Measurements from ENCODE around the gene LY6G5B.
"Not testable (repeated sequence)": the region's sequence is repeated elsewhere in the genome, so short reads cannot be mapped to it uniquely, and the experiment has no call there.

The LY6G5B gene

GRCh38 chr6:31691564-31692108 is 21.9 kb downstream of the LY6G5B start:
- no peak for DNase-seq

GRCh38 chr6:31692353-31692752 is 22.6 kb downstream of the LY6G5B start:
- no peak for DNase-seq

GRCh38 chr6:31692886-31693285 is 23.1 kb downstream of the LY6G5B start:
- DNase-seq, result no peak

- no peak for DNase-seq
Observed at GRCh38 chr6:31693535-31693934, 23.8 kb downstream of the LY6G5B start.

- peak; percentile 17 for DNase-seq
Observed at GRCh38 chr6:31697555-31697954, 27.8 kb downstream of the LY6G5B start.

DNA sequence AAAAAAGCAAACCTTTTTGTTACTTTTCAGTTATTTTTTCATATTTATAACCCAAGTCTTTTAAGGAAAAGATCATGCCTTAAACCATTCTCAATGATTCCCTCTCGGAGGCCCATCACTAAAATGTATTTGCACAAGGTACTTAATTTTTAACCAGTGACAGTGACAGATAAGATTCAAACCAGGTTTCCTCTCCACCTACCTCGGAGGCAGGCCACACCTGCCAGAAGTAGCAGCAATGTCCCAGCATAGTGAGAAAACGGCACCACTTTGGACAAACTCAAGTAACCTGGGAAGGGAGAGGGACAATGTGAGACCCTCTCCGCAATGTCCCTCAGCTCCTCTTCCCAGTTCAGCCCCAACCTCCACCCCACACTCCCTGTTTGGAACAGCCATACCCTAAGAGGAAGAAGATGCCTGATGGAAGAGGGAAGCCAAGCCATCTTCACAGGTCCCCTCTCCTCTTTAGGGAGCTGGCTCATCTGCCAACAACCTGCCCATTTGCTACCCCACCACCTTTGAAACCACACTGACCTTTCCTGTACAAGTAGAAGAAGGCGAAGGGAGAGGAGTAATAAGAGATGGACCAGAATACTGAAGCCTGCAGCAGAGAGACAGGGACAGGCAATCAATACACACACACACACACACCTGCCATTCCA is 31.1 kb downstream of the LY6G5B start:
- DNase-seq, result no peak

DNA sequence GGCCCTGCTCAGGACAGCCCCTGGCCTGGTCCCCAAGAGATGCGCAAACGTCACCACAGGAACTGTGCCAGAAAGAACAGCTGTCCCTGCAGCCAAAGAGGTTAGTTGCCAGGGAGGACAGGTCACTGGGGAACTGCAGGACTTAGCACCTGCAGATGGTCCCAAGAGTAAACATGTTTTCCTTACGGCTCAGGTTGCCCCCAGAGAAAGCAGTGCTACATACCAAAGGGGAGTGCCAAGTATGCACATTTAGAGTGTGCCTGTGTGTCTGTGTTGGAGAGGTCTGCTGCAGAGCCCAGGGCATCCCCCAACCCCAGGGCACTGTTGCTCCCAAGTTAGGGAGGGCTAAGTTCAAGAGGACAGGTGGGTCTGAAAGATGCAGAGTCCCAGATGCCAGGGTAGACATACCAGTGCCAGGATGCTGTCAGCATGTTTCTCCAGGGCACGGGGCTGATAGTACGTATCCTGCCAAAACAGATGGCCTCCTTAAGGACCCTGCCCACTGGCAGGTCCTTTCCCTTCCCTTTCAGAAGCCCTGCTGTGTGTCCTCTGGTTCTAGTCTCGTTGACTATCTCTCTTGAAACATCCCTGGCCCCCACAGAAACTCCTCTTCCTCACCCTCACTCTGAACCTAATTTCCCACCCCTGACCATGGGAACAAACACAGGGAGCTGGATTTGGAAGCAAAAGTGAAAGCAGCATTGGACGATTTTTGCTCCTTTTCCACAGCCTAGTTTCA is 32.1 kb downstream of the LY6G5B start:
- peak; percentile 70 for DNase-seq

DNA sequence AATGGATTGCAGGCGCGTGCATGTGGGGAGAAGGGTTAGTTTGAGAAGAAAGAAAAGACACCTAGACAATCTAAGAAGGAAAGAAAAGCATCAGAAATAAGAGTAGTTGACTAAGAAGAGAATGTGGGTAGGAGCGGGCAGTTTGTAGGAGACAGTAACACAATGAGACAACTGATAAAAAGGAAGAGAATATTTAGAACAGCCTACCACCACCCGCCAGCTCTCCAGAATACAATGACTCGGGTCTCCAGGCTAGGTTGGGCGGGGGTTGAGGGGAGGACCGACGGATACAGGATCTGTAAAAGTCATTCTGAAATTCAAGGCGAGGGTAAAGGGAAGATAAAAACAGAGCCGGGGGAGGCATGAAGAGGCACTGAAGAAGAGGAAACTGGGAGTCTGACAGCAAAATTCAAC is 32.6 kb downstream of the LY6G5B start:
- DNase-seq, result no peak

- peak; percentile 99 for DNase-seq
Observed at GRCh38 chr6:31702819-31703716, 33.3 kb downstream of the LY6G5B start, which contains the start of gene ABHD16A. TSS of gene ABHD16A (minus strand) at chr6:31703324. CDS start at chr6:31703281, 43 bp downstream.

DNA sequence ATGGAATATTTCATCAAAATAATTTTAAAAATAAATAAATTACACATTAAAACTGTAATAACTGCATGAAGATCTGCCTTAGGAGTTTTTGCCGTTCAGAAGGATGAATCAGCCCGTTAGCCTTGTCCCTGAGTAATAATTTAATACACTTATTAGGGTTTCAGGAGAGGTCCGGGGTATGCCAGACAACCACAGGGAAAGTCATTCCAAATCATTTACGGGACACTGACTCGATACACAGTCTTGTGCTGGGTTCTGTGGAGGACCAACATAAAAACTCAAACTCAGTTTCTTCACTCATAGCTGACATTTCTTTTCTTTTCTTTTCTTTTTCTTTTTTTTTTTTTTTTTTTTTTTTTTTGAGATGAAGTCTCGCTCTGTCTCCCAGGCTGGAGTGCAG is 36.2 kb downstream of the LY6G5B start:
- no peak for DNase-seq

GRCh38 chr6:31706599-31706998 is 36.8 kb downstream of the LY6G5B start, which contains the start of gene LY6G6F:
TSS of gene LY6G6F (plus strand) at chr6:31706866. CDS start at chr6:31706907, 41 bp downstream.
- DNase-seq, result no peak

DNA sequence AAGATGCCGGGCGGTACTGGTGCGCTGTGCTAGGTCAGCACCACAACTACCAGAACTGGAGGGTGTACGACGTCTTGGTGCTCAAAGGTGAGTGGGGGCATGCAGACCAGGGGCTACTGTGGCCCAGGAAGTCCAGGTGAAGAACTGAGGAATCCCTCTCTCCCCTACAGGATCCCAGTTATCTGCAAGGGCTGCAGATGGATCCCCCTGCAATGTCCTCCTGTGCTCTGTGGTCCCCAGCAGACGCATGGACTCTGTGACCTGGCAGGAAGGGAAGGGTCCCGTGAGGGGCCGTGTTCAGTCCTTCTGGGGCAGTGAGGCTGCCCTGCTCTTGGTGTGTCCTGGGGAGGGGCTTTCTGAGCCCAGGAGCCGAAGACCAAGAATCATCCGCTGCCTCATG is 37.9 kb downstream of the LY6G5B start:
- DNase-seq, result no peak

DNA sequence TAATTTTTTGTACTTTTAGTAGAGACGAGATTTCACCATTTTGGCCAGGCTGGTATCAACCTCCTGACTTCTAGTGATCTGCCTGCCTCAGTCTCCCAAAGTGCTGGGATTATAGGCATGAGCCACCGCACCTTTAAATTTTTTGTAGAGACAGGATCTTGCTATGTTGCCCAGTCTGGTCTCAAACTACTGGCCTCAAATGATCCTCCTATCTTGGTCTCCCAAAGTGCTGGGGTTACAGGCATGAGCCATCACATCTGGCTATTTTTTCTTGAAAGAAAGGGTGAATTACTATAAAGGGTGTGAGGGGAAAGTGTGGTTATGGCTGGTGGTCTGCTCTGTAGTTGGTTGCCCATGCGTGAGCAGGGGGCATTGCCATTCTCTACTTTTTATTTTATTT is 38.4 kb downstream of the LY6G5B start:
- DNase-seq, result no peak

DNA sequence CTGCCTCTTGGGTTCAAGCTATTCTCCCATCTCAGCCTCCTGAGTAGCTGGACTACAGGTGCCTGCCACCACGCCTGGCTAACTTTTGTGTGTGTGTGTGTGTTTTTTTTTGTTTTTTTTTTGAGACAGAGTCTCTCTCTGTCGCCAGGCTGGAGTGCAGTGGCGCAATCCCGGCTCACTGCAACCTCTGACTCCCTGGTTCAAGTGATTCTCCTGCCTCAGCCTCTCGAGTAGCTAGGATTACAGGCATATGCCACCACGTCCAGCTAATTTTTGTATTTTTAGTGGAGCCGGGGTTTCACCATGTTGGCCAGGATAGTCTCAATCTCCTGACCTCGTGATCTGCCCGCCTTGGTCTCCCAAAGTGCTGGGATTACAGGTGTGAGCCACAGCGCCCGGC is 39.4 kb downstream of the LY6G5B start:
- DNase-seq, result not testable (repeated sequence)

GRCh38 chr6:31710523-31711219 is 40.9 kb downstream of the LY6G5B start:
- DNase-seq, result no peak

DNA sequence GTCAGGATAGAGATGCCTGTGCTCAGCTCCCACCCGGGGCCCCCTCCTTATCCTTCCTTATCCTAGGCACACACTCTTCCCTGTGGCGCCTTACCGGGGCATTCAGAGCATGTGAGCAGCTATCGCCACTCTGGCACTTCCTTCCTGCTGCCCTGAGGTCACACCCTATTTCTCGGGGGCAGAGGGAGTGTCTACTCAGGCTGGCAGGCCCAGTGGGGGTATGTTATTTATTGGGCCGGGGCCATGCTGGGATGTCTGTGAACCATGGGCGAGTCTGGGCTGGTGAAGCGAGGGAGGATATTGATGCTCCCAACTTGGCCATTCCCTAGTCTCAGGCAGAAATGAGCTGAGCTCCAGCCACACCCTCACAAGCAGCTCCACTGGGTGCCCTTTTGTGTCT is 41.5 kb downstream of the LY6G5B start:
- no peak for DNase-seq

- peak; percentile 46 for DNase-seq
Observed at GRCh38 chr6:31712296-31712695, 42.5 kb downstream of the LY6G5B start.

DNA sequence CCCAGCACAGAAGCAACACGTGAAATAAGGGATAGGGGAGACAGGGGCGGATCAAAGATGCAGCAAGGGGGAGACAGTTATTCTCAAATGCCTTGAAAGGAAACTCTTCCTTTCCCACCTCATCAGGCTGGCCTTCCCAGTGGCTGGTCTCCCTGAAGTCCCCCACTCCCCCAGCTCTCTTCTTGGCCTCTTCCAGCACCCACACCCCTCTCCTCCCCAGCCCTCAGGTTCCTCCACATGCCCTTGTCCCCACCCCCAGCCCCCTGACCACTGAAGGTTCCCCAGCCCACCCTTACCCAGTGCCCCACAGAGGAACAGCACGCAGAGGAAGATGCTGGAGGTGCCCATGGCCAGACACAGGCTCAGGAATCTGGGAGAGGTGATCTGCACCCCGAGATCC is 43.7 kb downstream of the LY6G5B start:
- DNase-seq, result no peak

- no peak for DNase-seq
Observed at GRCh38 chr6:31713991-31714684, 44.4 kb downstream of the LY6G5B start.

GRCh38 chr6:31715022-31715958 is 45.5 kb downstream of the LY6G5B start, which contains the start of gene LY6G6D:
TSS of gene LY6G6D (plus strand) at chr6:31715348. CDS start at chr6:31715356, 8 bp downstream.
- DNase-seq, result no peak
